ENCODE measurements around the gene PPP3CA. TPM values are rescaled to one million over a fixed set of nuclear protein-coding genes. Genes with fewer than 3 reads are reported as not detected.

PPP3CA gene
- total and polyA plus RNA-seq, 7 donors = 11.8 to 47.7 (median 26.2) TPM

GRCh38 chr4:101155945-101156344, 191.4 kb downstream of the PPP3CA start:
- no peak for DNase-seq
- TF ChIP-seq EP300 (IDR thresholded peaks at IDR 0.05) (no peak), POLR2A (IDR thresholded peaks at IDR 0.05) (no peak), POLR2AphosphoS5 (IDR thresholded peaks at IDR 0.05) (no peak), CTCF (IDR thresholded peaks at IDR 0.05) (no peak)
- intact Hi-C loops (cut with DNase I) = no loop called here
- Histone ChIP-seq H3K4me1 (peaks cover 0 to 15% (median 2%) of the 10 kb centered on the region in 4 donors), H3K9me3 (no peaks in the 10 kb centered on the region), H3K36me3 (no peaks in the 10 kb centered on the region), H3K27ac (no peak overlapping the region), H3K4me3 (no peak overlapping the region), H3K27me3 (no peaks in the 10 kb centered on the region)
- WGBS, 2 donors = 96 to 100% methylated on average over 1 of the region's 1 CpG

- Histone ChIP-seq H3K27me3 (no peaks in the 10 kb centered on the region), H3K4me3 (no peak overlapping the region), H3K9me3 (no peaks in the 10 kb centered on the region), H3K4me1 (peaks cover 0 to 15% (median 2%) of the 10 kb centered on the region in 4 donors), H3K27ac (no peak overlapping the region), H3K36me3 (no peaks in the 10 kb centered on the region)
- no peak for TF ChIP-seq CTCF (IDR thresholded peaks at IDR 0.05)
- no peak for TF ChIP-seq POLR2A (IDR thresholded peaks at IDR 0.05)
- no peak for TF ChIP-seq EP300 (IDR thresholded peaks at IDR 0.05)
- no peak for TF ChIP-seq POLR2AphosphoS5 (IDR thresholded peaks at IDR 0.05)
- intact Hi-C loops (cut with DNase I) = no loop called here
- no peak for DNase-seq
Measured at GRCh38 chr4:101155368-101155767, 192.0 kb downstream of the PPP3CA start.

GRCh38 chr4:101153653-101154052, 193.7 kb downstream of the PPP3CA start:
- H3K36me3 ChIP-seq = no peaks in the 10 kb centered on the region
- no peaks in the 10 kb centered on the region for H3K27me3 ChIP-seq
- intact Hi-C loops (cut with DNase I) = no loop called here
- no peak for DNase-seq
- no peaks in the 10 kb centered on the region for H3K9me3 ChIP-seq
- H3K4me1 ChIP-seq = peaks cover 0 to 15% (median 2%) of the 10 kb centered on the region in 4 donors
- no peak overlapping the region for H3K4me3 ChIP-seq
- no peak overlapping the region for H3K27ac ChIP-seq
- no peak for TF ChIP-seq POLR2A (IDR thresholded peaks at IDR 0.05)
- TF ChIP-seq POLR2AphosphoS5 (IDR thresholded peaks at IDR 0.05) = no peak
- TF ChIP-seq CTCF (IDR thresholded peaks at IDR 0.05) = no peak
- TF ChIP-seq EP300 (IDR thresholded peaks at IDR 0.05) = no peak

- TF ChIP-seq POLR2A (IDR thresholded peaks at IDR 0.05) (no peak), EP300 (IDR thresholded peaks at IDR 0.05) (no peak), CTCF (IDR thresholded peaks at IDR 0.05) (no peak), POLR2AphosphoS5 (IDR thresholded peaks at IDR 0.05) (no peak)
- H3K36me3 ChIP-seq = no peaks in the 10 kb centered on the region
- H3K27ac ChIP-seq = no peak overlapping the region
- no peak for DNase-seq
- peaks cover 0 to 15% (median 2%) of the 10 kb centered on the region in 4 donors for H3K4me1 ChIP-seq
- no peaks in the 10 kb centered on the region for H3K9me3 ChIP-seq
- H3K27me3 ChIP-seq = no peaks in the 10 kb centered on the region
- intact Hi-C loops (cut with DNase I) = no loop called here
- WGBS, 2 donors = 98 to 100% methylated on average over 3 of the region's 3 CpGs
- H3K4me3 ChIP-seq = no peak overlapping the region
Measured at GRCh38 chr4:101152521-101152920, 194.8 kb downstream of the PPP3CA start.

- Histone ChIP-seq H3K9me3 (no peaks in the 10 kb centered on the region), H3K4me1 (no peaks in the 10 kb centered on the region), H3K36me3 (no peaks in the 10 kb centered on the region), H3K27ac (no peak overlapping the region), H3K27me3 (no peaks in the 10 kb centered on the region), H3K4me3 (no peak overlapping the region)
- 92 to 97% methylated on average over 3 of the region's 3 CpGs for WGBS, 2 donors
- intact Hi-C loops (cut with DNase I) = no loop called here
- no peak for DNase-seq
- TF ChIP-seq CTCF (IDR thresholded peaks at IDR 0.05) (no peak), POLR2AphosphoS5 (IDR thresholded peaks at IDR 0.05) (no peak), EP300 (IDR thresholded peaks at IDR 0.05) (no peak), POLR2A (IDR thresholded peaks at IDR 0.05) (no peak)
Measured at GRCh38 chr4:101148551-101148950, 198.8 kb downstream of the PPP3CA start.
